ENCODE results near the gene UBA7. TPM values are rescaled to one million over a fixed set of nuclear protein-coding genes. Genes with fewer than 3 reads are reported as not detected.

The UBA7 gene
- total RNA-seq, 1 experiment from 2014 or later = 1.2 TPM

- ChIA-PET POLR2A (no interaction called here), CTCF (interaction anchor here (0.5 to 1.5 kb wide), 2 partner anchors 8 to 106 kb away, joined by 3 to 4 read pairs; no protein-coding TSS in a partner anchor)
- no peaks in the 10 kb centered on the region for H3K36me3 Mint-ChIP-seq
- no peak for DNase-seq (ENCODE audit: low spot score)
- H3K27me3 Mint-ChIP-seq (ENCODE audit: low read depth) = peaks cover 11% of the 10 kb centered on the region
- TF ChIP-seq ZBTB43 (CRISPR knock-in tag; IDR thresholded peaks at IDR 0.05) (no peak), MYBL2 (CRISPR knock-in tag; IDR thresholded peaks at IDR 0.05) (no peak), MAX (CRISPR knock-in tag; IDR thresholded peaks at IDR 0.05) (no peak), IRF2 (CRISPR knock-in tag; IDR thresholded peaks at IDR 0.05; ENCODE audit: borderline replicate concordance, low read depth) (no peak), JUN (CRISPR knock-in tag; IDR thresholded peaks at IDR 0.05) (no peak), TEAD1 (CRISPR knock-in tag; IDR thresholded peaks at IDR 0.05) (no peak), FOXP1 (CRISPR knock-in tag; IDR thresholded peaks at IDR 0.05; ENCODE audit: borderline replicate concordance) (no peak)
- ATAC-seq = no peak
- H3K4me3 Mint-ChIP-seq = no peak overlapping the region
- no peaks in the 10 kb centered on the region for H3K9me3 Mint-ChIP-seq
- peaks cover 3% of the 10 kb centered on the region; the same call in 1 of the 2 replicates for H3K4me1 Mint-ChIP-seq
- H3K27ac Mint-ChIP-seq = no peak overlapping the region
These were observed 19.3 kb downstream of the UBA7 start for GRCh38 chr3:49794431-49794830.

- DNase-seq (ENCODE audit: low spot score) = no peak
- Mint-ChIP-seq H3K36me3 (no peaks in the 10 kb centered on the region), H3K4me1 (peaks cover 3% of the 10 kb centered on the region; the same call in 1 of the 2 replicates), H3K9me3 (no peaks in the 10 kb centered on the region), H3K4me3 (no peak overlapping the region), H3K27me3 (ENCODE audit: low read depth) (peaks cover 11% of the 10 kb centered on the region), H3K27ac (no peak overlapping the region)
- ChIA-PET POLR2A (no interaction called here), CTCF (interaction anchor here (1.5 kb wide), 1 partner anchor 9 kb away, joined by 4 read pairs; no protein-coding TSS in a partner anchor)
- TF ChIP-seq ETV6 (CRISPR knock-in tag; IDR thresholded peaks at IDR 0.05) (no peak), IRF1 (CRISPR knock-in tag; IDR thresholded peaks at IDR 0.05) (no peak), ZBTB21 (CRISPR knock-in tag; IDR thresholded peaks at IDR 0.05; ENCODE audit: borderline replicate concordance) (no peak), ZNF532 (CRISPR knock-in tag; IDR thresholded peaks at IDR 0.05; ENCODE audit: borderline replicate concordance) (no peak), ZNF425 (CRISPR knock-in tag; conservative IDR thresholded peaks at IDR 0.05) (no peak), E2F1 (CRISPR knock-in tag; IDR thresholded peaks at IDR 0.05) (no peak), FOXK1 (CRISPR knock-in tag; IDR thresholded peaks at IDR 0.05) (no peak), PREB (CRISPR knock-in tag; IDR thresholded peaks at IDR 0.05; ENCODE audit: borderline replicate concordance) (no peak), ESRRA (CRISPR knock-in tag; IDR thresholded peaks at IDR 0.05; ENCODE audit: borderline replicate concordance) (no peak), NR2C2 (CRISPR knock-in tag; IDR thresholded peaks at IDR 0.05) (no peak), TEAD1 (CRISPR knock-in tag; IDR thresholded peaks at IDR 0.05) (no peak), ZNF512 (CRISPR knock-in tag; IDR thresholded peaks at IDR 0.05; ENCODE audit: borderline replicate concordance) (no peak), EMX1 (CRISPR knock-in tag; IDR thresholded peaks at IDR 0.05) (no peak), CBFB (CRISPR knock-in tag; IDR thresholded peaks at IDR 0.05; ENCODE audit: low read depth) (no peak)
- no peak for ATAC-seq
These were observed 20.2 kb downstream of the UBA7 start for GRCh38 chr3:49793486-49794085.
